Motor neuron (in vitro differentiated cells): ENCODE measurements around the gene OPCML. TPM values are rescaled to one million over a fixed set of nuclear protein-coding genes. Genes with fewer than 3 reads are reported as not detected.

ENCODE experiments used
- ATAC-seq, 8 experiments: fragments of 200-7000 bp; cut with Tn5 transposase; replicated peaks in 6 of 8; 2 replicates each; pipeline ENCODE4 v1.8.0; 2021; ENCODE audit warnings: mild to moderate bottlenecking in 8 of 8, moderate library complexity in 8 of 8
- H3K27ac ChIP-seq, 2 donors: fragments of 250-450 bp; sonication (Bioruptor Pico); 2 replicates each; pipeline ENCODE4 v1.9.0; 2021; ENCODE audit warnings: antibody characterized with exemption in 2 of 2, mild to moderate bottlenecking in 2 of 2, moderate library complexity in 1 of 2
- H3K4me1 ChIP-seq, 2 donors: fragments of 250-450 bp; sonication (Bioruptor Pico); replicated peaks in 1 of 2; 2 replicates each; pipeline ENCODE4 v1.6.1; 2021; ENCODE audit warnings: antibody characterized with exemption in 2 of 2, mild to moderate bottlenecking in 2 of 2, moderate library complexity in 1 of 2
- H3K4me3 ChIP-seq, 5 donors: fragments of 250-450 bp; sonication (Bioruptor Pico); 2 replicates each; pipeline ENCODE4 v1.9.0; 2021; ENCODE audit warnings: antibody characterized with exemption in 5 of 5, mild to moderate bottlenecking in 5 of 5, moderate library complexity in 4 of 5
- WGBS, 10 experiments: fragments of 450-650 bp; shearing (Covaris generic); methylation state at CpG; one replicate each; pipeline ENCODE4 v1.0.0; 2022; 5-methylcytosine and 5-hydroxymethylcytosine counted together
- in situ Hi-C, 9 experiments: fragments of 400-800 bp; cut with MboI; loops; one replicate each; pipeline ENCODE4 v1.15.0; 2021; ENCODE audit warnings: low sequenced_read_pairs in 9 of 9, low pct_unique_long_range_greater_than_20kb in 2 of 9; ENCODE audit not compliant: unreplicated experiment in 9 of 9
- total RNA-seq, 8 experiments: library from RNA; unstranded; fragments of 300-600 nt; gene quantifications; 2 replicates each; pipeline versions ENCODE4 v1.2.3 to v1.2.4, GENCODE V29; 2022

Gene OPCML
- total RNA-seq, 8 experiments from 2014 or later: 0.40 to 20.1 (median 7.2) TPM

GRCh38 chr11:133284156-133284555 is 248.1 kb downstream of the OPCML start:
- WGBS, 10 experiments: 0 to 100% (median 79%) methylated on average over 1 to 8 of the region's 9 CpGs; no CpG with 5 or more reads in 1 of the 10 experiments
- Histone ChIP-seq H3K27ac (no peak overlapping the region), H3K4me1 (peaks cover 2 to 6% of the 10 kb centered on the region in 2 donors), H3K4me3 (no peak overlapping the region)
- in situ Hi-C loops: no loop called here
- ATAC-seq: no peak

GRCh38 chr11:133277886-133278285 is 254.4 kb downstream of the OPCML start:
- WGBS, 10 experiments: 0 to 100% (median 75%) methylated on average over 1 to 5 of the region's 5 CpGs; no CpG with 5 or more reads in 2 of the 10 experiments
- Histone ChIP-seq H3K27ac (no peak overlapping the region), H3K4me1 (peaks cover 0 to under 1% of the 10 kb centered on the region in 2 donors), H3K4me3 (no peak overlapping the region)
- no peak for ATAC-seq
- in situ Hi-C loops: no loop called here

GRCh38 chr11:133271871-133272776 is 260.2 kb downstream of the OPCML start:
- in situ Hi-C loops: no loop called here
- peak overlapping the region in 1 of 2 donors; percentile 55 for H3K27ac ChIP-seq
- WGBS, 10 experiments: 0 to 100% (median 42%) methylated on average over 1 to 6 of the region's 6 CpGs; no CpG with 5 or more reads in 4 of the 10 experiments
- peaks cover 9 to 19% of the 10 kb centered on the region in 2 donors for H3K4me1 ChIP-seq
- ATAC-seq: peak in 5 of 8 experiments; percentile 30 to 83 (median 52)
- H3K4me3 ChIP-seq: no peak overlapping the region

- Histone ChIP-seq H3K27ac (no peak overlapping the region), H3K4me3 (no peak overlapping the region), H3K4me1 (peaks cover 9 to 19% of the 10 kb centered on the region in 2 donors)
- in situ Hi-C loops: no loop called here
- ATAC-seq: peak in 2 of 8 experiments; percentile 2 to 25
These were observed 261.1 kb downstream of the OPCML start for GRCh38 chr11:133271206-133271605.

- peaks cover 16 to 19% of the 10 kb centered on the region in 2 donors for H3K4me1 ChIP-seq
- in situ Hi-C loops: no loop called here
- H3K4me3 ChIP-seq: no peak overlapping the region
- WGBS, 10 experiments: 8 to 100% (median 59%) methylated on average over 1 to 2 of the region's 2 CpGs; no CpG with 5 or more reads in 4 of the 10 experiments
- no peak for ATAC-seq
- no peak overlapping the region for H3K27ac ChIP-seq
These were observed 263.0 kb downstream of the OPCML start for GRCh38 chr11:133269267-133269666.

GRCh38 chr11:133266986-133267385 is 265.3 kb downstream of the OPCML start:
- H3K27ac ChIP-seq: no peak overlapping the region
- no peak for ATAC-seq
- H3K4me3 ChIP-seq: no peak overlapping the region
- H3K4me1 ChIP-seq: peaks cover 10 to 16% of the 10 kb centered on the region in 2 donors
- WGBS, 10 experiments: 0 to 100% (median 76%) methylated on average over 2 to 6 of the region's 6 CpGs; no CpG with 5 or more reads in 3 of the 10 experiments
- in situ Hi-C loops: no loop called here

GRCh38 chr11:133265530-133266035 is 266.7 kb downstream of the OPCML start:
- H3K27ac ChIP-seq: no peak overlapping the region
- H3K4me1 ChIP-seq: peaks cover 0 to 7% of the 10 kb centered on the region in 2 donors
- ATAC-seq: peak in 2 of 8 experiments; percentile 48 to 53
- 5 to 88% (median 58%) methylated on average over 1 to 8 of the region's 11 CpGs for whole genome bisulfite sequencing, 10 experiments
- in situ Hi-C loops: no loop called here
- H3K4me3 ChIP-seq: no peak overlapping the region

- 0 to 100% (median 58%) methylated on average over 1 to 2 of the region's 2 CpGs; no CpG with 5 or more reads in 4 of the 10 experiments for WGBS, 10 experiments
- H3K4me3 ChIP-seq: no peak overlapping the region
- H3K4me1 ChIP-seq: peaks cover 8 to 14% of the 10 kb centered on the region in 2 donors
- in situ Hi-C loops: no loop called here
- ATAC-seq: peak in 1 of 8 experiments; percentile 24
- no peak overlapping the region for H3K27ac ChIP-seq
These were observed 269.0 kb downstream of the OPCML start for GRCh38 chr11:133263332-133263731.

- no peak overlapping the region for H3K27ac ChIP-seq
- peaks cover 8% of the 10 kb centered on the region in 2 donors for H3K4me1 ChIP-seq
- ATAC-seq: peak in 1 of 8 experiments; percentile 56
- WGBS, 10 experiments: 17 to 84% (median 68%) methylated on average over 1 to 2 of the region's 2 CpGs; no CpG with 5 or more reads in 2 of the 10 experiments
- no peak overlapping the region for H3K4me3 ChIP-seq
- in situ Hi-C loops: no loop called here
These were observed 273.6 kb downstream of the OPCML start for GRCh38 chr11:133258751-133259150.

GRCh38 chr11:133254601-133255000 is 277.7 kb downstream of the OPCML start:
- no peak overlapping the region for H3K4me3 ChIP-seq
- 0 to 94% (median 42%) methylated on average over 2 to 3 of the region's 3 CpGs; no CpG with 5 or more reads in 2 of the 10 experiments for WGBS, 10 experiments
- H3K4me1 ChIP-seq: peaks cover 8% of the 10 kb centered on the region in 2 donors
- no peak for ATAC-seq
- in situ Hi-C loops: no loop called here
- H3K27ac ChIP-seq: no peak overlapping the region

- in situ Hi-C loops: no loop called here
- 6 to 100% (median 71%) methylated on average over 1 to 3 of the region's 3 CpGs; no CpG with 5 or more reads in 4 of the 10 experiments for WGBS, 10 experiments
- Histone ChIP-seq H3K4me1 (peaks cover 2 to 3% of the 10 kb centered on the region in 2 donors), H3K27ac (no peak overlapping the region), H3K4me3 (no peak overlapping the region)
- ATAC-seq: no peak
These were observed 278.7 kb downstream of the OPCML start for GRCh38 chr11:133253570-133253969.

GRCh38 chr11:133251841-133252240 is 280.5 kb downstream of the OPCML start:
- WGBS, 10 experiments: 0 to 84% (median 81%) methylated on average over 1 to 3 of the region's 3 CpGs; no CpG with 5 or more reads in 4 of the 10 experiments
- Histone ChIP-seq H3K27ac (no peak overlapping the region), H3K4me3 (no peak overlapping the region), H3K4me1 (no peaks in the 10 kb centered on the region)
- in situ Hi-C loops: no loop called here
- no peak for ATAC-seq

- H3K4me1 ChIP-seq: no peaks in the 10 kb centered on the region
- 0 to 95% (median 78%) methylated on average over 2 to 6 of the region's 6 CpGs; no CpG with 5 or more reads in 1 of the 10 experiments for WGBS, 10 experiments
- H3K4me3 ChIP-seq: no peak overlapping the region
- in situ Hi-C loops: no loop called here
- no peak for ATAC-seq
- H3K27ac ChIP-seq: no peak overlapping the region
These were observed 282.8 kb downstream of the OPCML start for GRCh38 chr11:133249530-133249929.
